HUDEP-2 (cell line): ENCODE results near the gene RAB11FIP4.
"Not testable (repeated sequence)": the region's sequence is repeated elsewhere in the genome, so short reads cannot be mapped to it uniquely, and the experiment has no call there.

Source experiments
- DNase-seq, 76 experiments: peaks; one replicate each; lab custom pipeline; 2025; ENCODE audit not compliant: unreplicated experiment in 76 of 76; lab: John Stamatoyannopoulos, UW

Gene RAB11FIP4

GRCh38 chr17:31391496-31391949, at the start of gene RAB11FIP4:
RAB11FIP4 (plus strand) TSS chr17:31391675; CDS start chr17:31391853, 178 bp downstream.
- no peak for DNase-seq

- DNase-seq: not testable (repeated sequence)
Observed at GRCh38 chr17:31345191-31345747, 46.2 kb upstream of the RAB11FIP4 start.

GRCh38 chr17:31349454-31349853, 42.0 kb upstream of the RAB11FIP4 start:
- no peak for DNase-seq

- DNase-seq: no peak
Observed at GRCh38 chr17:31355935-31356334, 35.5 kb upstream of the RAB11FIP4 start.

GRCh38 chr17:31357091-31357490, 34.4 kb upstream of the RAB11FIP4 start:
- DNase-seq: no peak

- no peak for DNase-seq
Observed at GRCh38 chr17:31357839-31358394, 33.6 kb upstream of the RAB11FIP4 start.

GRCh38 chr17:31364012-31364411, 27.5 kb upstream of the RAB11FIP4 start:
- no peak for DNase-seq

- DNase-seq: no peak
Observed at GRCh38 chr17:31366088-31366487, 25.4 kb upstream of the RAB11FIP4 start.

- DNase-seq: no peak
Observed at GRCh38 chr17:31369266-31369665, 22.2 kb upstream of the RAB11FIP4 start.

- DNase-seq: peak in 5 of 76 experiments; percentile 6 to 23 (median 11)
Observed at GRCh38 chr17:31371511-31372097, 19.9 kb upstream of the RAB11FIP4 start.

GRCh38 chr17:31373150-31374093, 18.1 kb upstream of the RAB11FIP4 start:
- DNase-seq: peak in 28 of 76 experiments; percentile 7 to 57 (median 32)

- DNase-seq: no peak
Observed at GRCh38 chr17:31374094-31374447, 17.4 kb upstream of the RAB11FIP4 start.

- DNase-seq: no peak
Observed at GRCh38 chr17:31374503-31374902, 17.0 kb upstream of the RAB11FIP4 start.

GRCh38 chr17:31378638-31379037, 12.8 kb upstream of the RAB11FIP4 start:
- DNase-seq: no peak

- DNase-seq: no peak
Observed at GRCh38 chr17:31379597-31380205, 11.8 kb upstream of the RAB11FIP4 start.

- DNase-seq: no peak
Observed at GRCh38 chr17:31381165-31381668, 10.3 kb upstream of the RAB11FIP4 start.

- DNase-seq: not testable (repeated sequence)
Observed at GRCh38 chr17:31382668-31383275, 8.7 kb upstream of the RAB11FIP4 start.

- DNase-seq: peak in 1 of 76 experiments; percentile 2
Observed at GRCh38 chr17:31383488-31383887, 8.0 kb upstream of the RAB11FIP4 start.

- DNase-seq: no peak
Observed at GRCh38 chr17:31385428-31386285, 5.8 kb upstream of the RAB11FIP4 start.
